Endothelial cell of umbilical vein (primary cell): Measurements from ENCODE around the gene SETD6. TPM values are rescaled to one million over a fixed set of nuclear protein-coding genes. Genes with fewer than 3 reads are reported as not detected.

ENCODE experiments used
- BruUV-seq: library from RNA; stranded (reverse); fragments of 400-500 nt; replicated peaks from 2 replicates; lab custom pipeline; 2021; lab: Mats Ljungman, UMichigan
- CTCF ChIA-PET: fragments of 300-600, 350-600 bp; sonication (Branson Sonifier 250); formaldehyde crosslinking; loops from one replicate; lab custom pipeline; 2021; ENCODE audit warnings: antibody characterized with exemption, inconsistent platforms; lab: Charles Lee
- POLR2A ChIA-PET: fragments of 300-600, 350-600 bp; sonication (Branson Sonifier 250); formaldehyde crosslinking; loops from one replicate; lab custom pipeline; 2021; ENCODE audit warnings: antibody characterized with exemption, inconsistent platforms; lab: Charles Lee
- DNase-seq: peaks from one replicate; pipeline ENCODE4 v3.0.0-alpha.2; 2011; ENCODE audit warnings: low read depth, low spot score
- FAIRE-seq: peaks from 2 replicates; lab custom pipeline; 2011; peaks lifted over from hg19 to GRCh38; lab: Jason Lieb, UNC
- H2AFZ ChIP-seq: 2 replicates; pipeline ENCODE4 v1.6.0; 2012; ENCODE audit warnings: low read depth, low read length, control low read depth, inconsistent platforms
- H3K27ac ChIP-seq: 2 replicates; pipeline ENCODE4 v1.5.1; 2011; ENCODE audit warnings: low read depth, mild to moderate bottlenecking, control low read depth, low read length, moderate library complexity; ENCODE audit not compliant: insufficient read depth
- H3K27me3 ChIP-seq, 2 experiments: 2 replicates each; pipeline versions ENCODE4 v1.6.0 to v1.6.1; 2011; ENCODE audit warnings: low read length in 2 of 2, mixed read lengths in 1 of 2; ENCODE audit not compliant: control insufficient read depth in 2 of 2, insufficient read depth in 2 of 2
- H3K36me3 ChIP-seq, 2 experiments: 2 replicates in 1 of 2; 3 replicates in 1 of 2; pipeline ENCODE4 v1.5.1; 2011; ENCODE audit warnings: low read length in 2 of 2, mild to moderate bottlenecking in 1 of 2, moderate library complexity in 1 of 2; ENCODE audit not compliant: control insufficient read depth in 2 of 2, insufficient read depth in 2 of 2; ENCODE audit errors: extremely low read depth in 1 of 2
- H3K4me1 ChIP-seq: 3 replicates; pipeline ENCODE4 v1.5.1; 2011; ENCODE audit warnings: mild to moderate bottlenecking, low read length; ENCODE audit not compliant: control insufficient read depth, insufficient read depth; ENCODE audit errors: extremely low read depth
- H3K4me2 ChIP-seq: 2 replicates; pipeline ENCODE4 v1.6.1; 2011; ENCODE audit warnings: low read length, control low read depth, mixed read lengths; ENCODE audit not compliant: insufficient read depth
- H3K4me3 ChIP-seq, 3 experiments: fragments of 200-600 bp in 1 of 3; sonication (generic), shearing (Covaris generic) in 1 of 3; replicated peaks in 1 of 3; 2 replicates each; pipeline ENCODE4 v1.5.1; 2011 to 2016; ENCODE audit warnings: control low read depth in 3 of 3, low read length in 3 of 3, mild to moderate bottlenecking in 2 of 3, inconsistent platforms in 1 of 3, low read depth in 1 of 3, moderate library complexity in 1 of 3; ENCODE audit not compliant: insufficient read depth in 1 of 3
- H3K79me2 ChIP-seq: 2 replicates; pipeline ENCODE4 v1.6.0; 2012; ENCODE audit warnings: low read length, inconsistent platforms; ENCODE audit not compliant: control insufficient read depth, insufficient read depth
- H3K9ac ChIP-seq: replicated peaks from 2 replicates; pipeline ENCODE3; 2011; ENCODE audit warnings: low read length, control low read depth; ENCODE audit not compliant: insufficient read depth; ENCODE audit errors: extremely low read depth
- H3K9me1 ChIP-seq: replicated peaks from 3 replicates; pipeline ENCODE4 v1.6.0; 2011; ENCODE audit warnings: mild to moderate bottlenecking, low read length; ENCODE audit not compliant: control insufficient read depth, insufficient read depth; ENCODE audit errors: extremely low read depth
- H3K9me3 ChIP-seq: replicated peaks from 2 replicates; pipeline ENCODE4 v1.5.1; 2012; ENCODE audit warnings: low read length, inconsistent platforms; ENCODE audit not compliant: control insufficient read depth, insufficient read depth
- H4K20me1 ChIP-seq: replicated peaks from 2 replicates; pipeline ENCODE3; 2011; ENCODE audit warnings: mild to moderate bottlenecking, low read length; ENCODE audit not compliant: control insufficient read depth, insufficient read depth; ENCODE audit errors: extremely low read depth
- CTCF ChIP-seq, 2 donors: IDR thresholded peaks; 1 replicate in 1 of 2; 2 replicates in 1 of 2; pipeline ENCODE4 v1.5.1; 2011; ENCODE audit warnings: low read length in 2 of 2, mild to moderate bottlenecking in 2 of 2, moderate library complexity in 2 of 2, control low read depth in 1 of 2, inconsistent platforms in 1 of 2, low read depth in 1 of 2; ENCODE audit not compliant: insufficient read depth in 1 of 2; ENCODE audit errors: extremely low read depth in 1 of 2
- EZH2 ChIP-seq: IDR thresholded peaks from 2 replicates; pipeline ENCODE4 v1.6.1; 2012; ENCODE audit warnings: borderline replicate concordance, low read depth, mild to moderate bottlenecking, moderate library complexity, low read length, inconsistent platforms; ENCODE audit not compliant: severe bottlenecking
- FOS ChIP-seq: IDR thresholded peaks from 2 replicates; pipeline ENCODE4 v1.6.1; 2011; ENCODE audit warnings: mild to moderate bottlenecking, low read length, moderate library complexity, borderline replicate concordance; ENCODE audit not compliant: insufficient read depth
- GATA2 ChIP-seq: IDR thresholded peaks from 2 replicates; pipeline ENCODE4 v1.7.0; 2011; ENCODE audit warnings: low read depth, mild to moderate bottlenecking, moderate library complexity, mixed read lengths, low read length; ENCODE audit not compliant: insufficient read length, insufficient read depth
- JUN ChIP-seq: IDR thresholded peaks from 2 replicates; pipeline ENCODE4 v1.6.1; 2011; ENCODE audit warnings: borderline replicate concordance, low read depth; ENCODE audit not compliant: insufficient read length, insufficient read depth
- MYC ChIP-seq: IDR thresholded peaks from one replicate; pipeline ENCODE4 v1.6.1; 2011; ENCODE audit warnings: mild to moderate bottlenecking, low read depth, low read length
- POLR2A ChIP-seq: IDR thresholded peaks from 2 replicates; pipeline ENCODE4 v1.6.1; 2012; ENCODE audit warnings: low read depth, mild to moderate bottlenecking, control low read depth, low read length
- POLR2AphosphoS5 ChIP-seq: IDR thresholded peaks from 2 replicates; pipeline ENCODE4 v1.6.1; 2012; ENCODE audit warnings: low read depth, mild to moderate bottlenecking, control low read depth, low read length, moderate library complexity; ENCODE audit not compliant: insufficient read depth
- dilution Hi-C: fragments of 300-500 bp; cut with MboI; formaldehyde crosslinking; loops from one replicate; pipeline ENCODE4 v1.15.0; 2019; ENCODE audit warnings: low sequenced_read_pairs; ENCODE audit not compliant: extremely low pct_ligation_motif_present
- intact Hi-C: fragments of 100-400 bp; cut with micrococcal nuclease; formaldehyde crosslinking; loops from one replicate; pipeline ENCODE4 v1.10.0; 2022
- polyA plus RNA-seq, 4 experiments: library from polyadenylated mRNA; depleted of rRNA in 3 of 4; stranded (reverse) in 3 of 4; unstranded in 1 of 4; fragments of >200 nt; gene quantifications; 2 replicates each; pipeline versions ENCODE4 v1.2.1 to v1.2.3, GENCODE V29; 2011 to 2012; ENCODE audit warnings: missing spikeins in 1 of 4
- total RNA-seq: library from RNA; stranded (reverse); gene quantifications from 2 replicates; pipeline ENCODE4 v1.2.3, GENCODE V29; 2021
- TF ChIP-seq, protein P1 (sequence below): IDR thresholded peaks from 2 replicates; pipeline ENCODE4 v1.6.1; 2011; ENCODE audit not compliant: insufficient read depth, insufficient read length

SETD6 gene
- total and polyA plus RNA-seq, 2 donors (not counting 3 experiments of a cell fraction or from before 2014, with no cell fraction given) = 10.2 to 16.4 TPM

- BruUV-seq = no TSS peak
- Histone ChIP-seq H3K9ac (no peak overlapping the region), H3K9me1 (no peaks in the 10 kb centered on the region), H2AFZ (no peak overlapping the region), H3K4me3 (no peak overlapping the region), H3K4me2 (no peak overlapping the region), H3K27me3 (no peaks in the 10 kb centered on the region), H3K27ac (no peak overlapping the region), H3K4me1 (no peaks in the 10 kb centered on the region), H3K36me3 (peaks cover 0 to 2% of the 10 kb centered on the region in 2 experiments), H3K9me3 (no peaks in the 10 kb centered on the region), H3K79me2 (no peaks in the 10 kb centered on the region), H4K20me1 (no peaks in the 10 kb centered on the region)
- CTCF ChIA-PET = interaction anchor here (0.7 to 6.4 kb wide), 16 partner anchors 11 to 268 kb away, joined by 3 to 550 read pairs (median 10); partner anchors contain the start of genes GINS3 and NDRG4
- DNase-seq (no peak), FAIRE-seq (no peak)
- intact Hi-C loops = no loop called here
- POLR2A ChIA-PET = no interaction called here
- TF ChIP-seq, protein P1, sequence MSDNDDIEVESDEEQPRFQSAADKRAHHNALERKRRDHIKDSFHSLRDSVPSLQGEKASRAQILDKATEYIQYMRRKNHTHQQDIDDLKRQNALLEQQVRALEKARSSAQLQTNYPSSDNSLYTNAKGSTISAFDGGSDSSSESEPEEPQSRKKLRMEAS = no peak
- TF ChIP-seq CTCF (IDR thresholded peaks at IDR 0.05; ENCODE audit: extremely low read depth in 1 of 2, insufficient read depth in 1 of 2, low read depth in 1 of 2, low read length in 2 of 2) (no peak), GATA2 (no peak), JUN (no peak), MYC (no peak), EZH2 (no peak), POLR2A (no peak), POLR2AphosphoS5 (no peak), FOS (no peak)
- dilution Hi-C loops = no loop called here
These were observed 26.8 kb upstream of the SETD6 start for GRCh38 chr16:58488531-58488930.
